Subcutaneous adipose tissue (tissue), 4 donors: ENCODE measurements around the gene ZNF664. TPM values are rescaled to one million over a fixed set of nuclear protein-coding genes. Genes with fewer than 3 reads are reported as not detected.

Experiments
- CTCF ChIP-seq: fragments of 450-650 bp; IDR thresholded peaks from one replicate; pipeline ENCODE4 v1.5.1; 2016; ENCODE audit warnings: low read depth, mild to moderate bottlenecking, control low read depth, antibody characterized with exemption, moderate library complexity
- total RNA-seq, 4 donors: library from RNA; depleted of rRNA; stranded (reverse); fragments of >200 nt; gene quantifications; one replicate each; pipeline ENCODE4 v1.1.0, GENCODE V29; 2016

The ZNF664 gene
- total RNA-seq, 4 donors from 2014 or later, result 80.2 to 115 (median 92.6) TPM

GRCh38 chr12:123963821-123964220 is 9.2 kb upstream of the ZNF664 start:
- TF ChIP-seq CTCF, result no peak

GRCh38 chr12:123965382-123965781 is 7.6 kb upstream of the ZNF664 start:
- no peak for TF ChIP-seq CTCF

GRCh38 chr12:123966596-123966995 is 6.4 kb upstream of the ZNF664 start:
- no peak for TF ChIP-seq CTCF

- TF ChIP-seq CTCF, result no peak
Observed at GRCh38 chr12:123967121-123967586, 5.9 kb upstream of the ZNF664 start.

- TF ChIP-seq CTCF, result no peak
Observed at GRCh38 chr12:123971449-123971769, 1.6 kb upstream of the ZNF664 start.

GRCh38 chr12:123971770-123972456 is 1.1 kb upstream of the ZNF664 start:
- no peak for TF ChIP-seq CTCF

- TF ChIP-seq CTCF, result no peak
Observed at GRCh38 chr12:123973552-123974341, 732 bp downstream of the ZNF664 start.
